Natural killer cell (primary cell): Measurements from ENCODE around the gene SHB. TPM values are rescaled to one million over a fixed set of nuclear protein-coding genes. Genes with fewer than 3 reads are reported as not detected.

Source experiments
- ATAC-seq, 3 donors: fragments of 150-1000 bp in 2 of 3; fragments of 200-7000 bp in 1 of 3; cut with Tn5 transposase; 1 replicate in 1 of 3; 2 replicates in 2 of 3; pipeline ENCODE4 v1.10.0; 2021; ENCODE audit warnings: mild to moderate bottlenecking in 2 of 3, moderate library complexity in 2 of 3
- DNase-seq, 2 donors: peaks; one replicate each; pipeline versions ENCODE4 v3.0.0 to v3.0.0-alpha.2; 2013 to 2021; ENCODE audit warnings: mixed read lengths in 1 of 2
- H3K27ac ChIP-seq: one replicate; pipeline ENCODE4 v1.5.1; 2013; ENCODE audit warnings: mild to moderate bottlenecking, low read length
- H3K27me3 ChIP-seq: one replicate; pipeline ENCODE4 v1.6.1; 2013; ENCODE audit warnings: low read length; ENCODE audit not compliant: control insufficient read depth, insufficient read depth
- H3K36me3 ChIP-seq: one replicate; pipeline ENCODE4 v1.6.1; 2013; ENCODE audit warnings: low read length; ENCODE audit not compliant: control insufficient read depth, insufficient read depth
- H3K4me1 ChIP-seq: one replicate; pipeline ENCODE4 v1.6.1; 2013; ENCODE audit warnings: low read length; ENCODE audit not compliant: control insufficient read depth, insufficient read depth
- H3K4me3 ChIP-seq: one replicate; pipeline ENCODE4 v1.5.1; 2013; ENCODE audit warnings: low read length
- H3K9me3 ChIP-seq: one replicate; pipeline ENCODE4 v1.6.1; 2013; ENCODE audit warnings: low read length; ENCODE audit not compliant: control insufficient read depth, insufficient read depth
- H3K27ac Mint-ChIP-seq, 2 donors: one replicate each; pipeline ENCODE4 v1.8.0; 2022; ENCODE audit warnings: mild to moderate bottlenecking in 2 of 2, mixed read lengths in 2 of 2, moderate library complexity in 1 of 2
- H3K27me3 Mint-ChIP-seq, 2 donors: one replicate each; pipeline ENCODE4 v1.8.0; 2022; ENCODE audit warnings: low read depth in 2 of 2, mixed read lengths in 2 of 2
- H3K36me3 Mint-ChIP-seq: one replicate; pipeline ENCODE4 v1.8.0; 2022; ENCODE audit warnings: mixed read lengths
- H3K4me1 Mint-ChIP-seq, 2 donors: one replicate each; pipeline ENCODE4 v1.8.0; 2022; ENCODE audit warnings: mixed read lengths in 2 of 2
- H3K4me3 Mint-ChIP-seq: one replicate; pipeline ENCODE4 v1.8.0; 2022; ENCODE audit warnings: mild to moderate bottlenecking, moderate library complexity, mixed read lengths
- H3K9me3 Mint-ChIP-seq, 2 donors: one replicate each; pipeline ENCODE4 v1.8.0; 2022; ENCODE audit warnings: mixed read lengths in 2 of 2
- WGBS: methylation state at CpG from one replicate; pipeline ENCODE4 v1.1.7; 2013; ENCODE audit warnings: missing lambda C conversion rate; ENCODE audit not compliant: insufficient coverage; 5-methylcytosine and 5-hydroxymethylcytosine counted together
- intact Hi-C: fragments of 100-400 bp; cut with micrococcal nuclease; formaldehyde crosslinking; loops from one replicate; pipeline ENCODE4 v1.14.2; 2022
- total RNA-seq, 4 donors: library from RNA; stranded (reverse); fragments of 120-200 nt in 1 of 4; gene quantifications; one replicate each; pipeline versions ENCODE4 v1.2.3 to v1.2.4, GENCODE V29; 2013 to 2022
- TF ChIP-seq, protein P1 (sequence below): fragments of 200-600 bp; IDR thresholded peaks from one replicate; pipeline ENCODE4 v1.8.0; 2022; ENCODE audit warnings: antibody characterized with exemption

The SHB gene
- total RNA-seq, 3 donors from 2014 or later (not counting 1 experiment from before 2014, with no cell fraction given): 2.7 to 7.1 (median 2.9) TPM

- intact Hi-C loops: no loop called here
- H3K9me3 ChIP-seq: no peaks in the 10 kb centered on the region
- H3K4me3 Mint-ChIP-seq: no peak overlapping the region
- H3K27ac Mint-ChIP-seq: no peak overlapping the region
- H3K36me3 ChIP-seq: no peaks in the 10 kb centered on the region
- H3K4me1 Mint-ChIP-seq: peaks cover 8 to 13% of the 10 kb centered on the region in 2 donors
- peaks cover under 1% of the 10 kb centered on the region for H3K4me1 ChIP-seq
- DNase-seq (no peak), ATAC-seq (no peak)
- no peak overlapping the region for H3K27ac ChIP-seq
- no peaks in the 10 kb centered on the region for H3K9me3 Mint-ChIP-seq
- H3K27me3 ChIP-seq: no peaks in the 10 kb centered on the region
- WGBS: 91% methylated on average over 14 of the region's 14 CpGs
- TF ChIP-seq, protein P1, sequence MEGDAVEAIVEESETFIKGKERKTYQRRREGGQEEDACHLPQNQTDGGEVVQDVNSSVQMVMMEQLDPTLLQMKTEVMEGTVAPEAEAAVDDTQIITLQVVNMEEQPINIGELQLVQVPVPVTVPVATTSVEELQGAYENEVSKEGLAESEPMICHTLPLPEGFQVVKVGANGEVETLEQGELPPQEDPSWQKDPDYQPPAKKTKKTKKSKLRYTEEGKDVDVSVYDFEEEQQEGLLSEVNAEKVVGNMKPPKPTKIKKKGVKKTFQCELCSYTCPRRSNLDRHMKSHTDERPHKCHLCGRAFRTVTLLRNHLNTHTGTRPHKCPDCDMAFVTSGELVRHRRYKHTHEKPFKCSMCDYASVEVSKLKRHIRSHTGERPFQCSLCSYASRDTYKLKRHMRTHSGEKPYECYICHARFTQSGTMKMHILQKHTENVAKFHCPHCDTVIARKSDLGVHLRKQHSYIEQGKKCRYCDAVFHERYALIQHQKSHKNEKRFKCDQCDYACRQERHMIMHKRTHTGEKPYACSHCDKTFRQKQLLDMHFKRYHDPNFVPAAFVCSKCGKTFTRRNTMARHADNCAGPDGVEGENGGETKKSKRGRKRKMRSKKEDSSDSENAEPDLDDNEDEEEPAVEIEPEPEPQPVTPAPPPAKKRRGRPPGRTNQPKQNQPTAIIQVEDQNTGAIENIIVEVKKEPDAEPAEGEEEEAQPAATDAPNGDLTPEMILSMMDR: no peak
- no peaks in the 10 kb centered on the region for H3K27me3 Mint-ChIP-seq
- H3K4me3 ChIP-seq: no peak overlapping the region
- H3K36me3 Mint-ChIP-seq: no peaks in the 10 kb centered on the region
Measured at GRCh38 chr9:37923118-37923795, 145.8 kb downstream of the SHB start.

- 85% methylated on average over 13 of the region's 13 CpGs for WGBS
- H3K4me3 Mint-ChIP-seq: no peak overlapping the region
- H3K9me3 Mint-ChIP-seq: no peaks in the 10 kb centered on the region
- H3K36me3 ChIP-seq: no peaks in the 10 kb centered on the region
- H3K4me1 ChIP-seq: peaks cover 8% of the 10 kb centered on the region
- H3K9me3 ChIP-seq: no peaks in the 10 kb centered on the region
- no peak overlapping the region for H3K27ac ChIP-seq
- H3K4me1 Mint-ChIP-seq: peaks cover 15 to 20% of the 10 kb centered on the region in 2 donors
- intact Hi-C loops: no loop called here
- H3K36me3 Mint-ChIP-seq: no peaks in the 10 kb centered on the region
- H3K4me3 ChIP-seq: no peak overlapping the region
- DNase-seq: no peak
- H3K27me3 ChIP-seq: no peaks in the 10 kb centered on the region
- H3K27me3 Mint-ChIP-seq: no peaks in the 10 kb centered on the region
- no peak for ATAC-seq
- H3K27ac Mint-ChIP-seq: no peak overlapping the region
- TF ChIP-seq, protein P1: no peak
Measured at GRCh38 chr9:37922363-37923117, 146.5 kb downstream of the SHB start.

DNA sequence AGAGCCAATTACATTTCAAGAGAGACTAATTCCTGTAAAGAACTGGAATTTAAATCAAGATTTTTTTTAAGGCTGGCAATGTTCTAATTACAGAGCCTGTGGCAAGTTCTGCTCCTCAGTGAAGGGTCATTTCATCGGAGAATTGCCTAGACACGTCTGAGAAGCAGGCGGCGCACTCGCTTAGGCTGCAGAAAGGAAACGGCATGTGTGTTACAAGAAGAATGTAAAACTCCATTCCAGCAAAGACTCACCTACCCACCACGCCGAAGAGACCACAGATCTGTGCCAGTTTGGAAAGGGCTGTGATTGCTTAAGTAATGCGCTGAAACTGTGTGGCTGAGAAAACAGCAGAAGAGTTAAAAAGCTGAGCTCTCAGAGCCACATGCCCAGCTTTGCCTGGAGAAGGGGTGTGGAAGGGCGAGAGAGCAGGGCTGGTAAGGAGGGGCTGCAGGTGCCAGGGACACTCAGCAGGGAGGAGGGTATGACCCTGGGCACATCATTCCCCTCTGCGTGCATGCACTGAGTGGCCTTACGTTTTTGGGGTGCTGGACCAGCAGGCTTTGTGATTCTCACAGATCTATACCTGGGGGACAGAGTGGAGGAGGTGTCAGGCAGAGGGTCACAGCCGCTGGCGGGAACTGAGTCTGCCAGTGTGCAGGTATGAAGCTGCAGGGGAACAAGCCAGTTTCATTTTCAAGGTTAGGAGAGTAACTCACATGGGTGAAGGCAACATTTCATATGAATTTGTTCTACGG lies 147.3 kb downstream of the SHB start:
- no peak for ATAC-seq
- Histone ChIP-seq H3K36me3 (no peaks in the 10 kb centered on the region), H3K4me3 (no peak overlapping the region), H3K4me1 (peaks cover 13% of the 10 kb centered on the region), H3K9me3 (no peaks in the 10 kb centered on the region), H3K27me3 (no peaks in the 10 kb centered on the region), H3K27ac (no peak overlapping the region)
- H3K4me1 Mint-ChIP-seq: peaks cover 22 to 28% of the 10 kb centered on the region in 2 donors
- H3K27ac Mint-ChIP-seq: no peak overlapping the region
- no peak overlapping the region for H3K4me3 Mint-ChIP-seq
- no peaks in the 10 kb centered on the region for H3K27me3 Mint-ChIP-seq
- intact Hi-C loops: no loop called here
- WGBS: 88% methylated on average over 15 of the region's 15 CpGs
- H3K9me3 Mint-ChIP-seq: no peaks in the 10 kb centered on the region
- DNase-seq: no peak
- H3K36me3 Mint-ChIP-seq: no peaks in the 10 kb centered on the region
- TF ChIP-seq, protein P1: no peak
